ENCODE results near the gene CACNB4. TPM values are rescaled to one million over a fixed set of nuclear protein-coding genes. Genes with fewer than 3 reads are reported as not detected.

Gene CACNB4
- polyA plus RNA-seq, 1 donor from 2014 or later: 29.0 TPM

DNA sequence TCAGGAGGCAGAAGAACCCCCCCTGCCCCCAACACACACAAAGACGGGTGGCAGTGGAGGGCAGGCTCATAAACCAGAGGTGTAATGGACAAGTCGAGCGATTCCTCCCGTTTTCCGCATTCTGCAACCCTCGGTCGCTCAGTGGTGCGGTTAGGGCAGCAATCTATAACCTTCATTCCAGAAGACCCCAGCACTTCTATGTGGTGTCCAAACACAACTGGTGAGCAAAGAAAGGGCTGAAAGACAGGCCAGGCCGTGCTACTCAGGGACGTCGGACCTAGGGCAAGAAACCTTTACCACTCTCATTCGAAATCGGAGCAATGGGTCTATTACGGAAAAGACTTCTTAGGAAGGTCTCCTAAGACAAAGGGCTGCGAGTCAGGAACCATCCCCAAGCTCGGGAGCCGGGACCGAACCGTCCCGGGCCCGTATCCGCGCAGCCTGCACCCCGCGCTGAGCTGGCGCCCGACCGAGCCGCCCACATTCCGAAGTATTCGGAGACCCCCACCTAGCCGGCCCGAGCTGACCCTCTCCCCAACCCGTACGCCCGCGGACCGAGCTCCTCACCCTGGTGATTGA is 271.2 kb downstream of the CACNB4 start:
- Histone ChIP-seq H3K27ac (ENCODE audit: low read length) (peak overlapping the region; percentile 67), H4K20me1 (ENCODE audit: insufficient read depth) (no peaks in the 10 kb centered on the region), H3F3A (ENCODE audit: insufficient read depth, low read length, poor library complexity, severe bottlenecking) (no peaks in the 10 kb centered on the region), H3K9me3 (ENCODE audit: low read length) (no peaks in the 10 kb centered on the region), H3K27me3 (ENCODE audit: insufficient read depth, low read depth, low read length) (no peaks in the 10 kb centered on the region), H3K4me2 (ENCODE audit: low read length) (peak overlapping the region; percentile 56), H2AFZ (ENCODE audit: low read depth, low read length) (peak overlapping the region; percentile 80), H3K9ac (ENCODE audit: low read length) (peak overlapping the region; percentile 83), H3K79me2 (replicated peaks; ENCODE audit: insufficient read depth, low read length) (peaks cover 47% of the 10 kb centered on the region), H3K9me2 (ENCODE audit: insufficient read depth, low read length) (no peaks in the 10 kb centered on the region), H3K36me3 (ENCODE audit: insufficient read depth, low read length) (no peaks in the 10 kb centered on the region), H3K4me3 (ENCODE audit: low read length) (peak overlapping the region; percentile 80)
- TF ChIP-seq POLR2AphosphoS5 (IDR thresholded peaks at IDR 0.05): no peak
- TF ChIP-seq, protein P1, sequence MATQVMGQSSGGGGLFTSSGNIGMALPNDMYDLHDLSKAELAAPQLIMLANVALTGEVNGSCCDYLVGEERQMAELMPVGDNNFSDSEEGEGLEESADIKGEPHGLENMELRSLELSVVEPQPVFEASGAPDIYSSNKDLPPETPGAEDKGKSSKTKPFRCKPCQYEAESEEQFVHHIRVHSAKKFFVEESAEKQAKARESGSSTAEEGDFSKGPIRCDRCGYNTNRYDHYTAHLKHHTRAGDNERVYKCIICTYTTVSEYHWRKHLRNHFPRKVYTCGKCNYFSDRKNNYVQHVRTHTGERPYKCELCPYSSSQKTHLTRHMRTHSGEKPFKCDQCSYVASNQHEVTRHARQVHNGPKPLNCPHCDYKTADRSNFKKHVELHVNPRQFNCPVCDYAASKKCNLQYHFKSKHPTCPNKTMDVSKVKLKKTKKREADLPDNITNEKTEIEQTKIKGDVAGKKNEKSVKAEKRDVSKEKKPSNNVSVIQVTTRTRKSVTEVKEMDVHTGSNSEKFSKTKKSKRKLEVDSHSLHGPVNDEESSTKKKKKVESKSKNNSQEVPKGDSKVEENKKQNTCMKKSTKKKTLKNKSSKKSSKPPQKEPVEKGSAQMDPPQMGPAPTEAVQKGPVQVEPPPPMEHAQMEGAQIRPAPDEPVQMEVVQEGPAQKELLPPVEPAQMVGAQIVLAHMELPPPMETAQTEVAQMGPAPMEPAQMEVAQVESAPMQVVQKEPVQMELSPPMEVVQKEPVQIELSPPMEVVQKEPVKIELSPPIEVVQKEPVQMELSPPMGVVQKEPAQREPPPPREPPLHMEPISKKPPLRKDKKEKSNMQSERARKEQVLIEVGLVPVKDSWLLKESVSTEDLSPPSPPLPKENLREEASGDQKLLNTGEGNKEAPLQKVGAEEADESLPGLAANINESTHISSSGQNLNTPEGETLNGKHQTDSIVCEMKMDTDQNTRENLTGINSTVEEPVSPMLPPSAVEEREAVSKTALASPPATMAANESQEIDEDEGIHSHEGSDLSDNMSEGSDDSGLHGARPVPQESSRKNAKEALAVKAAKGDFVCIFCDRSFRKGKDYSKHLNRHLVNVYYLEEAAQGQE (IDR thresholded peaks at IDR 0.05; ENCODE audit: borderline replicate concordance): no peak
- no peak for TF ChIP-seq EZH2 (IDR thresholded peaks at IDR 0.05; ENCODE audit: borderline replicate concordance, insufficient read depth, low read length, poor library complexity, severe bottlenecking)
- TF ChIP-seq CTCF (IDR thresholded peaks at IDR 0.05; ENCODE audit: poor library complexity, severe bottlenecking): no peak
- TF ChIP-seq MXI1 (conservative IDR thresholded peaks at IDR 0.05; ENCODE audit: poor library complexity, severe bottlenecking): no peak
- TF ChIP-seq RAD21 (conservative IDR thresholded peaks at IDR 0.05): no peak
- TF ChIP-seq TAF1 (IDR thresholded peaks at IDR 0.05; ENCODE audit: low read depth): no peak
- TF ChIP-seq EP300 (conservative IDR thresholded peaks at IDR 0.05; ENCODE audit: poor library complexity, severe bottlenecking): no peak
- TF ChIP-seq SMC3 (conservative IDR thresholded peaks at IDR 0.05; ENCODE audit: poor library complexity): no peak

DNA sequence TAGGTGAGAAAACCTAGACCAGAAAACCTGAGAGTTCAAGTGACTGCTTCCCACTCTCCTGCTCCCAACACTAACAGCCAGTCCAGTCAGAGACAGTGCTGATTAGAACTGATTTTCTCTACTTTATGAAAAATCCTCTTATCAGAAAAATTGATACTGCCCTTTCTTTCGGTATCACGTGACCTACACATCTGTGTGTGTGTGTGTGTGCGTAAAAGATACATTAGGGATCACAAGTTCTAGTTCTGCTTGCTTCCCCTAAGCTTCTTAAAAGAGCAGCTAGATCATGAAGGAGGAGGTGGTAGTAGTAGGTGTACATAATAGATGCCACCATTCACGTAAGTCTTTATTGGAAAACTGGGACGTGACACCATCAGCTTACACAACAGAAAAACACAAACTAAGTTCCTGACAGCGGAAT is 272.1 kb downstream of the CACNB4 start:
- Histone ChIP-seq H3K4me3 (ENCODE audit: low read length) (peak overlapping the region; percentile 80), H3K36me3 (ENCODE audit: insufficient read depth, low read length) (no peaks in the 10 kb centered on the region), H4K20me1 (ENCODE audit: insufficient read depth) (no peaks in the 10 kb centered on the region), H3K4me2 (ENCODE audit: low read length) (peak overlapping the region; percentile 56), H3K27ac (ENCODE audit: low read length) (no peak overlapping the region), H3F3A (ENCODE audit: insufficient read depth, low read length, poor library complexity, severe bottlenecking) (no peaks in the 10 kb centered on the region), H3K27me3 (ENCODE audit: insufficient read depth, low read depth, low read length) (no peaks in the 10 kb centered on the region), H3K9ac (ENCODE audit: low read length) (peak overlapping the region; percentile 83), H3K9me3 (ENCODE audit: low read length) (no peaks in the 10 kb centered on the region), H3K9me2 (ENCODE audit: insufficient read depth, low read length) (no peaks in the 10 kb centered on the region), H3K79me2 (replicated peaks; ENCODE audit: insufficient read depth, low read length) (peaks cover 54% of the 10 kb centered on the region), H2AFZ (ENCODE audit: low read depth, low read length) (no peak overlapping the region)
- TF ChIP-seq CTCF (IDR thresholded peaks at IDR 0.05; ENCODE audit: poor library complexity, severe bottlenecking) (no peak), EP300 (conservative IDR thresholded peaks at IDR 0.05; ENCODE audit: poor library complexity, severe bottlenecking) (no peak)
- TF ChIP-seq, protein P1 (IDR thresholded peaks at IDR 0.05; ENCODE audit: borderline replicate concordance): no peak
